Tibial nerve (tissue), 4 donors: ENCODE results near the gene NUP188. TPM values are rescaled to one million over a fixed set of nuclear protein-coding genes. Genes with fewer than 3 reads are reported as not detected.
A peak's percentile ranks its signal among the peaks of the same experiment; 100 is the strongest.

ENCODE experiments used
- DNase-seq, 2 donors: peaks; one replicate each; pipeline ENCODE4 v3.0.0-alpha.2; 2019; ENCODE audit warnings: low spot score in 2 of 2
- H3K27ac ChIP-seq, 4 donors: fragments of 200-600 bp; sonication (generic) in 3 of 4; one replicate each; pipeline ENCODE4 v1.5.1; 2017 to 2019; ENCODE audit warnings: mild to moderate bottlenecking in 1 of 4
- H3K27me3 ChIP-seq, 2 donors: fragments of 200-600 bp; sonication (generic) in 1 of 2; one replicate each; pipeline versions ENCODE4 v1.5.1 to v1.6.0; 2017 to 2019
- H3K36me3 ChIP-seq, 3 donors: fragments of 200-600 bp; sonication (generic); one replicate each; pipeline ENCODE4 v1.5.1; 2018 to 2019
- H3K4me1 ChIP-seq, 4 donors: fragments of 200-600 bp; sonication (generic) in 3 of 4; one replicate each; pipeline ENCODE4 v1.5.1; 2017 to 2019
- H3K4me3 ChIP-seq, 4 donors: fragments of 200-600 bp; sonication (generic) in 3 of 4; one replicate each; pipeline ENCODE4 v1.5.1; 2017 to 2019; ENCODE audit warnings: mild to moderate bottlenecking in 1 of 4, moderate library complexity in 1 of 4
- H3K9me3 ChIP-seq, 4 donors: fragments of 200-600 bp; sonication (generic) in 3 of 4; one replicate each; pipeline ENCODE4 v1.5.1; 2017 to 2019
- CTCF ChIP-seq, 5 experiments: fragments of 200-600 bp in 3 of 5; fragments of 450-650 bp in 2 of 5; sonication (generic) in 3 of 5; IDR thresholded peaks; one replicate each; pipeline ENCODE4 v1.5.1; 2016 to 2019; ENCODE audit warnings: antibody characterized with exemption in 5 of 5, mild to moderate bottlenecking in 3 of 5, moderate library complexity in 2 of 5
- EP300 ChIP-seq, 2 donors: sonication (generic); formaldehyde crosslinking; IDR thresholded peaks; one replicate each; pipeline ENCODE4 v1.6.1; 2017; ENCODE audit warnings: antibody characterized with exemption in 2 of 2, mild to moderate bottlenecking in 1 of 2
- POLR2A ChIP-seq, 2 donors: fragments of 450-650 bp; IDR thresholded peaks; one replicate each; pipeline ENCODE4 v1.6.1; 2017; ENCODE audit warnings: antibody characterized with exemption in 2 of 2, mild to moderate bottlenecking in 2 of 2, moderate library complexity in 2 of 2
- WGBS, 2 donors: methylation state at CpG; one replicate each; pipeline ENCODE4 v1.1.5; 2018; 5-methylcytosine and 5-hydroxymethylcytosine counted together
- total RNA-seq, 4 donors: library from RNA; depleted of rRNA; stranded (reverse); fragments of >200 nt; gene quantifications; one replicate each; pipeline ENCODE4 v1.1.0, GENCODE V29; 2016

Gene NUP188
- total RNA-seq, 4 donors from 2014 or later, result 22.9 to 76.5 (median 43.5) TPM

GRCh38 chr9:128983536-128983935 is 36.0 kb downstream of the NUP188 start:
- H3K4me1 ChIP-seq, result peaks cover 0 to 5% (median 0%) of the 10 kb centered on the region in 4 donors
- no peak overlapping the region for H3K4me3 ChIP-seq
- TF ChIP-seq POLR2A (IDR thresholded peaks at IDR 0.05), result no peak
- no peak for TF ChIP-seq EP300 (IDR thresholded peaks at IDR 0.05)
- no peak for TF ChIP-seq CTCF (IDR thresholded peaks at IDR 0.05)
- H3K9me3 ChIP-seq, result no peaks in the 10 kb centered on the region
- H3K27me3 ChIP-seq, result no peaks in the 10 kb centered on the region
- peaks cover 2 to 97% (median 35%) of the 10 kb centered on the region in 3 donors for H3K36me3 ChIP-seq
- DNase-seq, result no peak
- no peak overlapping the region for H3K27ac ChIP-seq
- 94 to 96% methylated on average over 8 of the region's 8 CpGs for whole genome bisulfite sequencing, 2 donors

DNA sequence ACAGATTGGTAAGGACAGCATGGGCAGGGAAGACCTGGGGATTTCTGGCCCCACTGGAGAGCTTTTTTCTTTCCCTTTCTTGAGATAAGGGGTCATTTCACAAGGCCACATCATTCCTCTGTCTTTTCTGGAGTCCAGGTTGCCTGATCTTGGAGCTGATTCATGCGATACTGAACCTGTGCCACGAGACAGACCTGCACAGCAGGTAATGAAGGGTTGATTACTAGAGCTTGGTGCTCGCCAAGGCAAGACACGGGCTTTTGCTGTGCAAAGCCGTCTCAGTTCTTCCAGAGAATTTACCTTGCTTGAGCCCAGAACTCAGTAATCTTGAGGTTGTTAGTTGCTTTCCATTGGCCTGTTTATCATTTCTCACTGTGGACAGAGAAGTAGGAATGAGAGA is 39.2 kb downstream of the NUP188 start:
- Histone ChIP-seq H3K27ac (peak overlapping the region in 2 of 4 donors; percentile 63 to 72), H3K4me3 (no peak overlapping the region), H3K9me3 (no peaks in the 10 kb centered on the region), H3K27me3 (no peaks in the 10 kb centered on the region), H3K36me3 (peaks cover 2 to 95% (median 23%) of the 10 kb centered on the region in 3 donors), H3K4me1 (peaks cover 0 to 5% (median 0%) of the 10 kb centered on the region in 4 donors)
- no peak for DNase-seq
- no peak for TF ChIP-seq EP300 (IDR thresholded peaks at IDR 0.05)
- no peak for TF ChIP-seq POLR2A (IDR thresholded peaks at IDR 0.05)
- WGBS, 2 donors, result 91 to 94% methylated on average over 5 of the region's 5 CpGs

- H3K36me3 ChIP-seq, result peaks cover 2 to 94% (median 20%) of the 10 kb centered on the region in 3 donors
- peaks cover 0 to 5% (median 0%) of the 10 kb centered on the region in 4 donors for H3K4me1 ChIP-seq
- no peak for TF ChIP-seq CTCF (IDR thresholded peaks at IDR 0.05)
- TF ChIP-seq POLR2A (IDR thresholded peaks at IDR 0.05), result no peak
- peak in 1 of 2 donors; percentile 51 for TF ChIP-seq EP300 (IDR thresholded peaks at IDR 0.05)
- H3K27me3 ChIP-seq, result no peaks in the 10 kb centered on the region
- H3K9me3 ChIP-seq, result no peaks in the 10 kb centered on the region
- 47 to 58% methylated on average over 5 of the region's 5 CpGs for WGBS, 2 donors
- DNase-seq, result no peak
- H3K27ac ChIP-seq, result peak overlapping the region in 3 of 4 donors; percentile 63 to 80 (median 72)
- H3K4me3 ChIP-seq, result peak overlapping the region in 1 of 4 donors; percentile 4
Observed at GRCh38 chr9:128987805-128988204, 40.3 kb downstream of the NUP188 start.

GRCh38 chr9:128992995-128993394 is 45.5 kb downstream of the NUP188 start:
- H3K27ac ChIP-seq, result no peak overlapping the region
- H3K4me1 ChIP-seq, result peaks cover 0 to 4% (median 0%) of the 10 kb centered on the region in 4 donors
- peaks cover 3 to 94% (median 25%) of the 10 kb centered on the region in 3 donors for H3K36me3 ChIP-seq
- no peak for DNase-seq
- no peaks in the 10 kb centered on the region for H3K27me3 ChIP-seq
- TF ChIP-seq POLR2A (IDR thresholded peaks at IDR 0.05), result no peak
- TF ChIP-seq EP300 (IDR thresholded peaks at IDR 0.05), result no peak
- no peak for TF ChIP-seq CTCF (IDR thresholded peaks at IDR 0.05)
- WGBS, 2 donors, result 64 to 66% methylated on average over 7 of the region's 7 CpGs
- H3K4me3 ChIP-seq, result no peak overlapping the region
- H3K9me3 ChIP-seq, result no peaks in the 10 kb centered on the region

DNA sequence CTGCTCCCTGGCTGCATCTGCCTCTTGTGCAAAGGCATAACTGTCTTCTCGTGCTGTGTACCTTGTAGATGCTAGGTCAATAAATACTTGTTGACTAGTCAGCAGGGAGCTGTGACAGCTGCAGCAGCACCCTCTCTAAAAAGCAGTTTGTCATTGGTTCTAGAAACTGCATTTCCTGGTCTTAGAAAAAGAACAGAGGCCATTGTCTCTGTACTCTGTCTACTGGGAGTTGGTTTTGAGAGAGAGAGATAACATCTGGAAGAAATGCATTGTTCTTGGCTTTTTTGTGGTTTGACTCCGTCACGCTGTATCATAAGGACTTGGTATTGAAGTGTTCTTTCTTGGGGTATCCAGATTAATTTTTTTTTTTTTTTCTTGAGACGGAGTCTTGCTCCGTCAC is 48.3 kb downstream of the NUP188 start:
- WGBS, 2 donors, result 42 to 51% methylated on average over 5 of the region's 5 CpGs
- peaks cover 0 to 4% (median 0%) of the 10 kb centered on the region in 4 donors for H3K4me1 ChIP-seq
- H3K27ac ChIP-seq, result peak overlapping the region in 2 of 4 donors; percentile 34 to 46
- DNase-seq, result no peak
- peaks cover 3 to 98% (median 46%) of the 10 kb centered on the region in 3 donors for H3K36me3 ChIP-seq
- H3K4me3 ChIP-seq, result no peak overlapping the region
- H3K9me3 ChIP-seq, result no peaks in the 10 kb centered on the region
- TF ChIP-seq EP300 (IDR thresholded peaks at IDR 0.05) (no peak), POLR2A (IDR thresholded peaks at IDR 0.05) (no peak), CTCF (IDR thresholded peaks at IDR 0.05) (no peak)
- no peaks in the 10 kb centered on the region for H3K27me3 ChIP-seq
